Tibial nerve (tissue), 4 donors: ENCODE measurements around the gene HLA-DQB1.

Experiments used
- CTCF ChIP-seq, 5 experiments: fragments of 200-600 bp in 3 of 5; fragments of 450-650 bp in 2 of 5; sonication (generic) in 3 of 5; IDR thresholded peaks; one replicate each; pipeline ENCODE4 v1.5.1; 2016 to 2019; ENCODE audit warnings: antibody characterized with exemption in 5 of 5, mild to moderate bottlenecking in 3 of 5, moderate library complexity in 2 of 5
- EP300 ChIP-seq, 2 donors: sonication (generic); formaldehyde crosslinking; IDR thresholded peaks; one replicate each; pipeline ENCODE4 v1.6.1; 2017; ENCODE audit warnings: antibody characterized with exemption in 2 of 2, mild to moderate bottlenecking in 1 of 2
- POLR2A ChIP-seq, 2 donors: fragments of 450-650 bp; IDR thresholded peaks; one replicate each; pipeline ENCODE4 v1.6.1; 2017; ENCODE audit warnings: antibody characterized with exemption in 2 of 2, mild to moderate bottlenecking in 2 of 2, moderate library complexity in 2 of 2

GRCh38 chr6:32685603-32686002, 19.1 kb upstream of the HLA-DQB1 start:
- TF ChIP-seq CTCF (IDR thresholded peaks at IDR 0.05) (no peak), POLR2A (IDR thresholded peaks at IDR 0.05) (no peak), EP300 (IDR thresholded peaks at IDR 0.05) (no peak)
